Measurements from ENCODE around the gene CARD19. TPM values are rescaled to one million over a fixed set of nuclear protein-coding genes. Genes with fewer than 3 reads are reported as not detected.

CARD19 gene
- total RNA-seq, 1 experiment from 2014 or later: 26.1 TPM

DNA sequence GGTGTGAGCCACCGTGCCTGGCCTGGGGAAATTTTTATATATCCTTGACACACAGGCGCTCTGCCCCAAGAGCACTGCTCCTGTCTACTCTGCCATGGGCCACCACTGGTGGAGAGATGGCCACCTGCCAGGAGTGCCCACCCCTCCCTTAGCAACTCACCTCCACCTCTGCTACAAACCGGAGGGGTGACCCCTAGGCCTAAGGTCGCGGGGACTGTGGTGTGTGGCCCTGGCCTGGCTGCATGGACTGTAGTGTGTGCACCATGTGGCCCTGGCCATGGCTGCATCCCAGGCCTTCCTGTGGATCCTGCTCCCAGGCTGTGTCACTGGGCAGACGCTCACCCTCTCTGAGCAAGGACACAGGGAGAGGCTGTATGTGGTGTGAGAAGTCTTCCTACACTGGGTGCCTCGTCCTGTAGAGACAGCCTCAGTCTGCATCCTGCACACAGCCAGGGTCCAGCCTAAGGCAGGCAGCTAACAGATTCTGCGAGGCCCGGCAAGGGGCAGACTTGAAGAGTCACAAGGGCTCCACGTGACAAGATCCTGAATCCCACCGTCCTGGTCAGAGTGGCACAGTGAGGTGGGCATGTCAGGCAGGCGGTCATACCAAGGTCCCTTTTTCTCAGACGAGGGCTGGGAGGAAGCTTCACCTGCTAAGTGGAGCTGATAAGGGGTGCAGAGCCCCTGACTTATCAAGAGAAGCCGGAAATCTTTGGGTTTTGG is 27.7 kb downstream of the CARD19 start:
- intact Hi-C loops (cut with micrococcal nuclease; ENCODE audit: unreplicated experiment): no loop called here
- H3K27me3 Mint-ChIP-seq (ENCODE audit: unreplicated experiment): no peaks in the 10 kb centered on the region

DNA sequence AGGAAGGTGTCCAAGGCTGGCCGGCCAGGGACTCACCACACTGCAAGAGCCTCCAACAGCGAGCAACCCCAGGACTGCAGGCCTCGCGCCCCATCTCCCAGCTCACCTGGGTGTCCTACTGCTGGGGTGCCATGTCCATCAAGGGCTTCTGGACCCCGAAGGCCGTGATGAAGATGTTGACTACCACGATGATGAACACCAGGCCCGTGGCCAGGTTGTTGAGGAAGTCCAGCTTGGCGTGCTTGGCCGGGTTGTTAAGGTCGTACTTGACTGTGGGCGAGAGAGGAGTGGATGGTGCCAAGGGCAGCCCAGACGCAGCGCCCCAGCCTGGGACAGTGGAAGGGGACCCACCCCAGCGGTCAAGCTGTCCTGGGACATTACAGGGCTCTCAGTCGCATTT is 28.8 kb downstream of the CARD19 start:
- CTCF ChIA-PET: no interaction called here
- intact Hi-C loops (cut with micrococcal nuclease; ENCODE audit: unreplicated experiment): no loop called here
- BruUV-seq (replicated peaks): no TSS peak

More for the DNA sequence above, 27.7 kb downstream of the CARD19 start:
- no peak for DNase-seq
- peaks cover 11% of the 10 kb centered on the region for H3K4me1 Mint-ChIP-seq (ENCODE audit: low read depth, unreplicated experiment)
- H3K4me3 Mint-ChIP-seq (ENCODE audit: low read depth, unreplicated experiment): no peak overlapping the region
- H3K36me3 Mint-ChIP-seq (ENCODE audit: insufficient read depth, unreplicated experiment): peaks cover 6% of the 10 kb centered on the region
- TF ChIP-seq, protein P1, sequence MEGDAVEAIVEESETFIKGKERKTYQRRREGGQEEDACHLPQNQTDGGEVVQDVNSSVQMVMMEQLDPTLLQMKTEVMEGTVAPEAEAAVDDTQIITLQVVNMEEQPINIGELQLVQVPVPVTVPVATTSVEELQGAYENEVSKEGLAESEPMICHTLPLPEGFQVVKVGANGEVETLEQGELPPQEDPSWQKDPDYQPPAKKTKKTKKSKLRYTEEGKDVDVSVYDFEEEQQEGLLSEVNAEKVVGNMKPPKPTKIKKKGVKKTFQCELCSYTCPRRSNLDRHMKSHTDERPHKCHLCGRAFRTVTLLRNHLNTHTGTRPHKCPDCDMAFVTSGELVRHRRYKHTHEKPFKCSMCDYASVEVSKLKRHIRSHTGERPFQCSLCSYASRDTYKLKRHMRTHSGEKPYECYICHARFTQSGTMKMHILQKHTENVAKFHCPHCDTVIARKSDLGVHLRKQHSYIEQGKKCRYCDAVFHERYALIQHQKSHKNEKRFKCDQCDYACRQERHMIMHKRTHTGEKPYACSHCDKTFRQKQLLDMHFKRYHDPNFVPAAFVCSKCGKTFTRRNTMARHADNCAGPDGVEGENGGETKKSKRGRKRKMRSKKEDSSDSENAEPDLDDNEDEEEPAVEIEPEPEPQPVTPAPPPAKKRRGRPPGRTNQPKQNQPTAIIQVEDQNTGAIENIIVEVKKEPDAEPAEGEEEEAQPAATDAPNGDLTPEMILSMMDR (IDR thresholded peaks at IDR 0.05; ENCODE audit: unreplicated experiment): no peak
- H3K9me3 Mint-ChIP-seq (ENCODE audit: low read depth, unreplicated experiment): no peaks in the 10 kb centered on the region
- H3K27ac Mint-ChIP-seq (ENCODE audit: unreplicated experiment): no peak overlapping the region
- no TSS peak for BruUV-seq (replicated peaks)
- CTCF ChIA-PET: interaction anchor here (0.6 kb wide), 1 partner anchor 21 kb away, joined by 3 read pairs; no protein-coding TSS in a partner anchor

DNA sequence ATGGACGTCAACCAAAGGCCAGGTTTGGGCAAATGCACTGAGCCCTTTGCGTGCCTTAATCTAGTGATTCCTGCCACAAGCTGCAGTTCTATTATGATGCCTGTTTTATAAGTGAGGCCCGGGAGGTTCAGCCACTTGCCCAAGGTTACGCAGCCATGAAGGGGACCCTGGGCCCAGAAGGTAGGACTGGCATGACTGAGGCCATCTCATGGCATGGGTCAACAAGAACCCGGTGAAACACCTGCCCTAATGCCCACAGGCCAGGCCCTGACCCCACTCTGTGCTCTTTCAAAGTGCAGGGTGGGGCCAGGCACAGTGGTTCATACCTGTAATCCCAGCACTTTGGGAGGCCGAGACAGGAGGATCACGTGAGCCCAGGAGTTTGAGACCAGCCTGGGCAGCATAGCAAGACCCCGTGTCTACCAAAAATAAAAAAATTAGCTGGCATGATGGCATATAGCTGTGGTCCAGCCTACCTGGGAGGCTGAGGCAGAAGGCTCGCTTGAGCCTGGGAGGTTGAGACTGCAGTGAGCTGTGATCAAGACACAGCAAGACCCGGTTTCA is 29.4 kb downstream of the CARD19 start:
- Mint-ChIP-seq H3K4me1 (ENCODE audit: low read depth, unreplicated experiment) (peaks cover 2% of the 10 kb centered on the region), H3K27ac (ENCODE audit: unreplicated experiment) (no peak overlapping the region), H3K4me3 (ENCODE audit: low read depth, unreplicated experiment) (no peak overlapping the region), H3K9me3 (ENCODE audit: low read depth, unreplicated experiment) (no peaks in the 10 kb centered on the region), H3K36me3 (ENCODE audit: insufficient read depth, unreplicated experiment) (no peaks in the 10 kb centered on the region), H3K27me3 (ENCODE audit: unreplicated experiment) (no peaks in the 10 kb centered on the region)
- intact Hi-C loops (cut with micrococcal nuclease; ENCODE audit: unreplicated experiment): no loop called here
- CTCF ChIA-PET: no interaction called here
- TF ChIP-seq, protein P1 (IDR thresholded peaks at IDR 0.05; ENCODE audit: unreplicated experiment): no peak
- no peak for DNase-seq
- BruUV-seq (replicated peaks): no TSS peak

More for the DNA sequence above, 28.8 kb downstream of the CARD19 start:
- TF ChIP-seq, protein P1 (IDR thresholded peaks at IDR 0.05; ENCODE audit: unreplicated experiment): no peak
- Mint-ChIP-seq H3K27ac (ENCODE audit: unreplicated experiment) (no peak overlapping the region), H3K4me3 (ENCODE audit: low read depth, unreplicated experiment) (no peak overlapping the region), H3K4me1 (ENCODE audit: low read depth, unreplicated experiment) (peaks cover 8% of the 10 kb centered on the region), H3K27me3 (ENCODE audit: unreplicated experiment) (no peaks in the 10 kb centered on the region), H3K9me3 (ENCODE audit: low read depth, unreplicated experiment) (no peaks in the 10 kb centered on the region), H3K36me3 (ENCODE audit: insufficient read depth, unreplicated experiment) (peaks cover 4% of the 10 kb centered on the region)
- DNase-seq: no peak

DNA sequence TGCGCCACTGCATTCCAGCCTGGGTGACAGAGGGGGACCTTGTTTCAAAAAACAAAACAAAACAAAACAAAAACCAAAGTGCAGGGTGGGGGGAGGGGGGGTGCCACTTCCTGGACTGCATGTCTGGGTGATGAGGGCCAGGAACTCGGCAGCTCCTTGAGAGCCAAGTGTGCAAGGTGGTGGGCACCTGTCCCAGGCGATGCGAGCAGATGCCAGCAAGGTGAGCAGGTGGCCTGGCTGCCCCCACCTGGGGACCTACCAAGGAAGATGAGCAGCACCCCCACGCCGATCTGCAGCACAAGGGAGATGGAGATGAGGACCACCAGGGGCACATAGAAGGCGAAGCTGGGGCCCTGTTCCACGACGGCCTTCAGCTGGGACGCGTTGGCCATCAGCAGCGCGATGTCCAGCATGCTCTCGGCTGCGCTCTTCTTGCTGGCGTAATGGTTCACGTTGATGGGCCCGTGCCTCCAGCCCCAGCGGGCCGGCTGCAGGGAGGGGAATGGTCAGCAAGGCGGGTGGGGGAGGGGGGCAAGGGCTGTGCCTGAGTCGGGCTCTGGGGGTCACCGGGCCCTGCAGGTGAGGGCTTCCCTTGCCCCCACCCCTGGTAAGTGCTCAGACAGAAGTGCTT is 30.2 kb downstream of the CARD19 start:
- CTCF ChIA-PET: no interaction called here
- Mint-ChIP-seq H3K27ac (ENCODE audit: unreplicated experiment) (no peak overlapping the region), H3K27me3 (ENCODE audit: unreplicated experiment) (no peaks in the 10 kb centered on the region), H3K4me1 (ENCODE audit: low read depth, unreplicated experiment) (no peaks in the 10 kb centered on the region), H3K4me3 (ENCODE audit: low read depth, unreplicated experiment) (no peak overlapping the region), H3K9me3 (ENCODE audit: low read depth, unreplicated experiment) (no peaks in the 10 kb centered on the region), H3K36me3 (ENCODE audit: insufficient read depth, unreplicated experiment) (no peaks in the 10 kb centered on the region)
- intact Hi-C loops (cut with micrococcal nuclease; ENCODE audit: unreplicated experiment): no loop called here
- TF ChIP-seq, protein P1 (IDR thresholded peaks at IDR 0.05; ENCODE audit: unreplicated experiment): no peak
- DNase-seq: no peak
- no TSS peak for BruUV-seq (replicated peaks)
